Mammary epithelial cell (primary cell): Measurements from ENCODE around the gene CHN2.

Source experiments
- EZH2 ChIP-seq: IDR thresholded peaks from 2 replicates; pipeline ENCODE4 v1.6.1; 2012; ENCODE audit warnings: low read length, inconsistent platforms, borderline replicate concordance
- TF ChIP-seq, protein P1 (sequence below), 2 donors: IDR thresholded peaks in 1 of 2; conservative IDR thresholded peaks in 1 of 2; 2 replicates each; pipeline ENCODE4 v1.5.1; 2011 to 2012; ENCODE audit warnings: inconsistent platforms in 2 of 2, low read length in 2 of 2, mild to moderate bottlenecking in 2 of 2, control low read depth in 1 of 2, low read depth in 1 of 2; ENCODE audit not compliant: insufficient read depth in 1 of 2; ENCODE audit errors: extremely low read depth in 1 of 2

DNA sequence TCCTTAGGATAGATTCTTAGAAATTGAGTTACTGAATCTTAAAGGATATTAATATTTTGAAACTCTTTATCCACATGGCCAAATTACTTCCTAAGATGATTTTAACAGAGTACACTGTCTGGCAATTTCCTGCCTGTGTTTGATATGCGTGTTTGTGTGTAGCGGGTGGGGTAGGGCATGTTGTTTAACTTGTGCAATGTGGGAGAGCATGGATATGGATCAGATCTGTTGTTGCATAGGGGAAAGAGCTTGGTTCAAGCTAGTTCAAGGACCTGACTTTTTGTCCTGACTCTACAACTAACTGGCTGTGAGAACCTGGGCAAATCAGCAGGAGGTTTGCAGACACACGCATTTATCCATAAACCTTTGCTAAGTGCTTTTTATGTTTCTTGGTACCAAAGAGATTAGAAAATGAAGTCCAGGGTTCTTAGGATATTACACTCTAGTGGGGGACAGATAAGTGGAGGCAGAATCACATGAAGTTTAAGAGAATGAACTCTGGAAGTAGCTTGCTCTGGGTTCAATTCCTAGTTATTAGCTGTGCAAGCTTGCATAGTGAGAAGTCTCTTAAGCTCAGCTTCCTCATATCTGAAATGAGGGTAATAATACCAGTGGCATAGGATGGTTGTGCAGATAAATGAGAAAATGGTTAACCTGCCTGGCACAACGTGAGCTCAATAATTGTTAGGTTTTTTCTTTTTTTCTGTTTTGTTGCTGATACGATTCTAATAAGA lies 272.8 kb downstream of the CHN2 start:
- TF ChIP-seq, protein P1, sequence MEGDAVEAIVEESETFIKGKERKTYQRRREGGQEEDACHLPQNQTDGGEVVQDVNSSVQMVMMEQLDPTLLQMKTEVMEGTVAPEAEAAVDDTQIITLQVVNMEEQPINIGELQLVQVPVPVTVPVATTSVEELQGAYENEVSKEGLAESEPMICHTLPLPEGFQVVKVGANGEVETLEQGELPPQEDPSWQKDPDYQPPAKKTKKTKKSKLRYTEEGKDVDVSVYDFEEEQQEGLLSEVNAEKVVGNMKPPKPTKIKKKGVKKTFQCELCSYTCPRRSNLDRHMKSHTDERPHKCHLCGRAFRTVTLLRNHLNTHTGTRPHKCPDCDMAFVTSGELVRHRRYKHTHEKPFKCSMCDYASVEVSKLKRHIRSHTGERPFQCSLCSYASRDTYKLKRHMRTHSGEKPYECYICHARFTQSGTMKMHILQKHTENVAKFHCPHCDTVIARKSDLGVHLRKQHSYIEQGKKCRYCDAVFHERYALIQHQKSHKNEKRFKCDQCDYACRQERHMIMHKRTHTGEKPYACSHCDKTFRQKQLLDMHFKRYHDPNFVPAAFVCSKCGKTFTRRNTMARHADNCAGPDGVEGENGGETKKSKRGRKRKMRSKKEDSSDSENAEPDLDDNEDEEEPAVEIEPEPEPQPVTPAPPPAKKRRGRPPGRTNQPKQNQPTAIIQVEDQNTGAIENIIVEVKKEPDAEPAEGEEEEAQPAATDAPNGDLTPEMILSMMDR (conservative IDR thresholded peaks at IDR 0.05 in 1 of 2, IDR thresholded peaks at IDR 0.05 in 1 of 2; ENCODE audit: extremely low read depth in 1 of 2, insufficient read depth in 1 of 2, low read depth in 1 of 2, low read length in 2 of 2) = no peak
- TF ChIP-seq EZH2 = no peak
